Type B pancreatic cell (in vitro differentiated cells): ENCODE data around the gene JDP2. TPM values are rescaled to one million over a fixed set of nuclear protein-coding genes. Genes with fewer than 3 reads are reported as not detected.

ENCODE experiments used
- DNase-seq: peaks from one replicate; pipeline ENCODE4 v3.0.0; 2021; ENCODE audit warnings: mixed read lengths; ENCODE audit not compliant: unreplicated experiment; ENCODE audit errors: extremely low spot score
- H3K27ac Mint-ChIP-seq: 2 replicates; pipeline ENCODE4 v1.8.0; 2021; ENCODE audit warnings: mild to moderate bottlenecking, mixed read lengths
- H3K27me3 Mint-ChIP-seq: 2 replicates; pipeline ENCODE4 v1.8.0; 2021; ENCODE audit warnings: mixed read lengths
- H3K36me3 Mint-ChIP-seq: 2 replicates; pipeline ENCODE4 v1.8.0; 2021; ENCODE audit warnings: mixed read lengths
- H3K4me1 Mint-ChIP-seq: one replicate; pipeline ENCODE4 v1.8.0; 2021; ENCODE audit warnings: mixed read lengths; ENCODE audit not compliant: unreplicated experiment
- H3K4me3 Mint-ChIP-seq: 2 replicates; pipeline ENCODE4 v1.8.0; 2021; ENCODE audit warnings: mild to moderate bottlenecking, mixed read lengths
- H3K9me3 Mint-ChIP-seq: 2 replicates; pipeline ENCODE4 v1.8.0; 2021; ENCODE audit warnings: mixed read lengths
- CTCF ChIP-seq: fragments of 200-600 bp; sonication (generic); conservative IDR thresholded peaks from 2 replicates; pipeline ENCODE4 v1.5.0; 2021; ENCODE audit warnings: antibody characterized with exemption, mild to moderate bottlenecking
- total RNA-seq: library from RNA; stranded (reverse); gene quantifications from 2 replicates; pipeline ENCODE4 v1.2.1, GENCODE V29; 2021; ENCODE audit warnings: low replicate concordance

JDP2 gene
- total RNA-seq, 1 donor from 2014 or later: 31.3 TPM

GRCh38 chr14:75393794-75394193 lies 34.0 kb upstream of the JDP2 start:
- Mint-ChIP-seq H3K9me3 (no peaks in the 10 kb centered on the region), H3K36me3 (no peaks in the 10 kb centered on the region), H3K4me1 (no peaks in the 10 kb centered on the region), H3K27me3 (no peaks in the 10 kb centered on the region), H3K4me3 (no peak overlapping the region), H3K27ac (no peak overlapping the region)
- DNase-seq: no peak
- no peak for TF ChIP-seq CTCF

DNA sequence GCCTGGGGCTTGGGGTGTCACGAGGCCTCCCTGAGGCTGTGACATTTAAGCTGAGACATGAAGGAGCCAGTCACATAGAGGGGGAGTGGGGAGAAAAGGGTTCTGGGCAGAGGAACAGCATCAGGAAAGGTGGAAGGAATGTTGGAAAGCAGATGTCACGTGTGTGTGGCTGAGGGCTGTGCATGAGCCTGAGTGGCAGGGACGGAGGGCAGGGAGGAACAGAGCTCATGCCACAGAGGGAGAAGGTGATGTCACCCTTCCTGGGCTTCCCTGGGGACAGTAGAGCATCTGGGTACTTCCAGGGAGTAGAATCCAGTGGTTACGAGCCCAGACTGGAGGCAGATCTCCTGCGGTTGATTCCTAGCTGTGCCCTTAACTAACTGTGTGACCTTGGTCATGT lies 32.0 kb upstream of the JDP2 start:
- Mint-ChIP-seq H3K27me3 (no peaks in the 10 kb centered on the region), H3K4me1 (peaks cover 6% of the 10 kb centered on the region), H3K36me3 (no peaks in the 10 kb centered on the region), H3K4me3 (no peak overlapping the region), H3K27ac (no peak overlapping the region), H3K9me3 (no peaks in the 10 kb centered on the region)
- no peak for TF ChIP-seq CTCF
- DNase-seq: no peak

DNA sequence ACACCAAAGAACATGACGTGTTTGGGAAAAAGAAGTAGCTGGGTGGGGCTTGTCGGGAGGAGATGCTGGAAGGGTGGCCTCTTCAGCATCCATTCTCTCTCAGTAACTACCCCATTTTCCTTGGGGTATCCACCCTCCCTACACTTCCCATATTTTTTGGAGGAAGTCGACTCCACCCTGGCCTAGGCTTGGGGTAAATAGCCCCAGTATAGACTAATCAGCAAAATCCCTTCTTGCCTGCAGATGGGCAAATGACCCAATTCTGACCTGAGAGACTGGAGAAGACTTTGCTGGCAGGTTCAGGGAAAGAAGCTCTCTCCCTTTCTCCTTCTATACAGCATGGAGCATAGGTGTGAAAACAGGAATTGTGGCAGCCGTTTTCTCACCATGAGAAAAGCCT lies 28.5 kb upstream of the JDP2 start:
- no peak overlapping the region for H3K4me3 Mint-ChIP-seq
- H3K36me3 Mint-ChIP-seq: no peaks in the 10 kb centered on the region
- H3K9me3 Mint-ChIP-seq: no peaks in the 10 kb centered on the region
- no peaks in the 10 kb centered on the region for H3K27me3 Mint-ChIP-seq
- peaks cover 15% of the 10 kb centered on the region for H3K4me1 Mint-ChIP-seq
- no peak for DNase-seq
- TF ChIP-seq CTCF: no peak
- H3K27ac Mint-ChIP-seq: no peak overlapping the region

GRCh38 chr14:75399843-75400775 lies 27.7 kb upstream of the JDP2 start:
- Mint-ChIP-seq H3K36me3 (no peaks in the 10 kb centered on the region), H3K9me3 (no peaks in the 10 kb centered on the region), H3K27me3 (no peaks in the 10 kb centered on the region), H3K4me1 (peaks cover 15% of the 10 kb centered on the region), H3K4me3 (no peak overlapping the region), H3K27ac (peak overlapping the region; percentile 13)
- no peak for TF ChIP-seq CTCF
- DNase-seq: no peak

- no peak for DNase-seq
- no peak overlapping the region for H3K4me3 Mint-ChIP-seq
- no peaks in the 10 kb centered on the region for H3K27me3 Mint-ChIP-seq
- H3K36me3 Mint-ChIP-seq: no peaks in the 10 kb centered on the region
- H3K9me3 Mint-ChIP-seq: no peaks in the 10 kb centered on the region
- peaks cover 15% of the 10 kb centered on the region for H3K4me1 Mint-ChIP-seq
- TF ChIP-seq CTCF: no peak
- no peak overlapping the region for H3K27ac Mint-ChIP-seq
Measured at GRCh38 chr14:75401361-75401760, 26.5 kb upstream of the JDP2 start.
